ENCODE measurements around the gene JARID2.
"Not testable (repeated sequence)": the region's sequence is repeated elsewhere in the genome, so short reads cannot be mapped to it uniquely, and the experiment has no call there.

JARID2 gene

GRCh38 chr6:15316754-15317153, 70.9 kb downstream of the JARID2 start:
- DNase-seq = no peak

- no peak for DNase-seq
Observed at GRCh38 chr6:15317251-15317650, 71.4 kb downstream of the JARID2 start.

- no peak for DNase-seq
Observed at GRCh38 chr6:15317934-15318902, 72.3 kb downstream of the JARID2 start.

GRCh38 chr6:15319677-15320076, 73.8 kb downstream of the JARID2 start:
- DNase-seq = no peak

- DNase-seq = no peak
Observed at GRCh38 chr6:15320693-15321092, 74.8 kb downstream of the JARID2 start.

GRCh38 chr6:15322184-15322583, 76.3 kb downstream of the JARID2 start:
- no peak for DNase-seq

DNA sequence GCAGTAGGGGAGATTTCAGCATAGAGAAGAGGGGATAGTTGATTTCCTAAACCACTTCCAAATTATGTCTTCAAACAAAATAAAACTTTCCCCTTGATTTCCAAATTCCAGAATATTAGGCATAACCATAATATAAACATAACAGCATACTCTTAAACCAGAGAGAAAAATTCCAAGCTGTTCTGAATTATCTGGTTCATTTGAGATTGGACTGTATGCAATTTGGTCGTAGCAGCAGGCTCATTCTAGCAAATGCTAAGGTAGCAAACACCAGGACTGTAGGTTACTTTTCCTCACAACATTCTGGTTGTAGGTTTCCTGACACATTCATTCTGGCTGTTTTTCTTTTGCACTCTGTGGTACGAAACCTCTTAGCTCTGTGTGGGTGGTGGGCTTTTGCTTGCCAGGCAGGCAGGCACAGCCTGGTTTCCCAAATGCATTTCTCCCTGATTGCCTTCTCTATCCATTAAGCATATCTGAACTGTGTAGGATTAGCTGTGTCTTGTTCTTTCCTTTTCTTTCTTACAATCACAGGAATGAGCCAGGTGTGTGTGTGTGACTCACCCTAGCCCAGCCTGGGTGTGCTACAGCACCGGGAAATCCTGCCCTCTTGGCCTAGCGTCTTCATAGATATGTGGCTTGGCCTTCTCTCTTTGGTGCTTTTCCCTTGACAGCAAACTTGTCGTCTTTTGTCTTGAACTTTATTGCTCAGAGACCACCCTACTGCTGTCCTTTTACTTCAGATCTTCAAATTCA, 77.1 kb downstream of the JARID2 start:
- no peak for DNase-seq

- not testable (repeated sequence) for DNase-seq
Observed at GRCh38 chr6:15323611-15324010, 77.7 kb downstream of the JARID2 start.

DNA sequence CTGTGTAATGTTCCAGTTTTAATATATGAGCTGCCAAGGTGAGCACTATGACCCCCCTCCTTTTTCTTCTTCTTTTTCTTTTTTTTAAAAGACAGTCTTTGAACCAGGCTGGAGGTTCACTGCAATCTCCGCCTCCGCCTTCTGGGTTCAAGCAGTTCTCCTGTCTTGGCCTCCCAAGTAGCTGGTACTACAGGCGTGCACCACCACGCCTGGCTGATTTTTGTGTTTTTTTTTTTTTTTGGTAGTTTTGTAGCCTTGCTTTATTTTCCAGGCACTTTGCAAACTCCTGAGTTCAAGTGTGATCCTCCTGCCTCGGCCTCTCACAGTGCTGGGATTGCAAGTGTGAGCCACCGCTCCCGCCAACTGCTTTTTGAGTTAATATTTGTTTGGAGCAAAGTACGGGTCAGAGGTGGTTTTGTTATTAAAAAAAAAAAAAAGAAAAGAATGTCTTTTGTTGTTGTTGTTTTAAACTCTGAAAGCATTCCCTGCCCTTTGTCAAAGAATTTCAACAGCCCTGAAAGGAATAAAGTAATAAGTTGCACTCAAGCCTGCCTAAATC, 78.6 kb downstream of the JARID2 start:
- no peak for DNase-seq

GRCh38 chr6:15325540-15325955, 79.7 kb downstream of the JARID2 start:
- no peak for DNase-seq

DNA sequence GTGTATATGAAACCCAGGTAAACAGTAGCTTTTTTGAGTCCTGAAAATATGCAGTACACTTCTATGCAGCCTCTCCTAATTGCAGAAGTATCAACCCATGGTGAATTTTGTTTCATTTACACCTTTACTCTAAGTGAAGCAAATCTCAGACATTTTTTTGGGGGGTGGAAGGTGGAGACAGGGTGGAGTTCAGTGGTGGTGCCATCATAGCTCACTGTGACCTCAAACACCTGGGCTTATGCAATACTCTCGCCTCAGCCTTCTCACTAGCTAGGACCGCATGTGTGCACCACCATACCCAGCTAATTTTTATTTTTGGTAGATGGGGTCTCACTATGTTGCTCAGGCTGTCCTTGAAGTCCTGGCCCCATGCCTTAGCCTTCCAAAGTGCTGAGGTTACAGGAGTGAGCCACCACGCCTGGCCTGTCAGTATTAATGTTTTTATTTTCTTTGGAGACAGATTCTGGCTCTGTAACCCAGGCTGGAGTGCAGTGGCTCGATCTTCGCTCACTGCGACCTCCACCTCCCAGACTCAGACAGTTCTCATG, 80.3 kb downstream of the JARID2 start:
- DNase-seq = no peak

DNA sequence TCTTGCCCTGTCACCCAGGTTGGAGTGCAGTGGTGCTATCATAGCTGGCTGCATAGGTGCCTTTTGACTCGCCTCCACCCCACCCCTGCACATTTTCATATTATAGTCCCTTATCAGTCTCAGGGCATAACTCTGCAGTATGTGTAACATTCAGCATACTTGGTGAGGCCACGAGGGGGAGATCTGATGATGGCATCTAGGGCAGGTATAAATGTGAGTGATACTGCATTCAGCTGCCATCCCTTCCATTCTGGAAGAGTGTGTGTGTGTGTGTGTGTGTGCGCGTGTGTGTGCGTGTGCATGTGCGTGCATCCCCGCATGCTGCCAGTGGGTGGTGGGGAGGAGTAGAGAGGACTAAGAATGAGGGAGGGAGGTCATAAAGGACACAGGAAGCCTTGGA, 81.4 kb downstream of the JARID2 start:
- DNase-seq = no peak

- no peak for DNase-seq
Observed at GRCh38 chr6:15329197-15329671, 83.4 kb downstream of the JARID2 start.

DNA sequence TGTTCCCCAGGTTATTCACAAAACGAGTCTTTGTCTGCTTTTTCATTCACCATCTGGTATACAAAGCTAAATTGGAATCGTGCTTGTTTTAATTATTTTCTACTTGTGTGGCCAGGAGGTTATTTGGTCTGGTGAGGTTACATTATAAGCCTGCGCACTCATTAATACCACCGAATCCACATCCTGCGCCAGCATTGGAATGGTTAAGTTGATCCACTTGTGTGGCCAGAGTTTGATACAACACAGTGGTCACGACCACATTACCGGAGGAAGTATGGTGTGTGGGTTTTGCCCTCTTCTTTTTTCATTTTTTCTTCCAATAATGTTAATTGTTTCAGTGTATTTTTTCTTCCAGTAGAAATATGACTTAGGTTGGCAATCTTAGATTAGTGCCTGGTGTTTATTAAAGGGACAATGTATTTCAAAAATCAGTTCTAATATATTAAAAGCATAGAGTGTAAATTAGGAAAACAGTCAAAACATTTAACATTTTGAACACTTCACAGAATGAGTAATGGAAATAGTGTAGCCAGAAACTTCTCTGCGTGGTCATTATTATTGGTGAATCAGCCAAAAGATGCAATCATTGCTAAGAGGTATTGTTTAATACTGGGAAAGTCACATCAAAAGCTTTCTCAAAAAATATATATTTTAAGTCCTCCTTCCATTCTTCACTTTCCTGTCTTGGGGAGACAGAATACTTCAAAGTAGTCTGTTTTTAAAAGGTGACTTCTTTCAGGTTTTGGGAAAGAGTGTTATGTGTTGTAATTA, 84.5 kb downstream of the JARID2 start:
- no peak for DNase-seq

- no peak for DNase-seq
Observed at GRCh38 chr6:15331143-15331542, 85.3 kb downstream of the JARID2 start.

GRCh38 chr6:15331629-15332251, 85.9 kb downstream of the JARID2 start:
- DNase-seq = peak in 1 of 2 experiments; percentile 7

DNA sequence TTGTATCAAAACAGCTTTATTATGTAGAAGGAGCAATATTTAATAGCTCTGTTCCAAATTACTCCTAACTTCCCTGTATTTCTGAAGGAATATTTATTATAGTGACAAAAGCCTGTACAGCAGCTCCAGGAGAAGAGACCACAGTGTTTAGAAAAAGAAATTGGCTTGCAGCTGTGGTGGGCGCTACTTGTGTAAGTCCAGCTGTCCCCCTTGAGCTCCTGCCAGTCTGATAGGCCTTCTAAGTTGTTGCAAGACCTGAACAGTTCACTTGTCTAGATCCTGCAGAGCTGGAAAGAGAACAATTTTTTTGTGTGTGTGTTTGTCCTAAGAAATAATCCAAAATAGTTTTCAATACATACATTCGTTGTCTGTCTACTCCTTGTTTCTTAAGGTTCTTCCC, 86.6 kb downstream of the JARID2 start:
- peak in 1 of 2 experiments; percentile 41 for DNase-seq

GRCh38 chr6:15335385-15335784, 89.5 kb downstream of the JARID2 start:
- DNase-seq = no peak

DNA sequence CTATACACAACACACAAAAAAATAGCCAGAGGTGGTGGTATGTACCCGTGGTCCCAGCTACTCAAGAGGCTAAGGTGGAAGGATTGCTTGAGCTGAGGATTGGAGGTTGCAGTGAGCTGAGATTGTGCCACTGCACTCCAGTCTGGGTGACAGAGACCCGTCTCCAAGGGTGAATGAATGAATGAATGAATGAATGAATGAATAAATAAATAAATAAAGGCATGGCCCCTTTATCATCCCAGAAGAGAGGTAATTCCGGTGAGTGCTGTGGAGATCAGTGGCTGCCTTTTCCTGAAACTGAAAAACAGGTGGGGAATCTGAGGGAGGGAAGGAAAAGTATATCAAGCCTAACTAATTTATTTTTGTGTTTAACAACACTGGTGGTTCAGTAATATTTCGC, 90.0 kb downstream of the JARID2 start:
- DNase-seq = no peak

DNA sequence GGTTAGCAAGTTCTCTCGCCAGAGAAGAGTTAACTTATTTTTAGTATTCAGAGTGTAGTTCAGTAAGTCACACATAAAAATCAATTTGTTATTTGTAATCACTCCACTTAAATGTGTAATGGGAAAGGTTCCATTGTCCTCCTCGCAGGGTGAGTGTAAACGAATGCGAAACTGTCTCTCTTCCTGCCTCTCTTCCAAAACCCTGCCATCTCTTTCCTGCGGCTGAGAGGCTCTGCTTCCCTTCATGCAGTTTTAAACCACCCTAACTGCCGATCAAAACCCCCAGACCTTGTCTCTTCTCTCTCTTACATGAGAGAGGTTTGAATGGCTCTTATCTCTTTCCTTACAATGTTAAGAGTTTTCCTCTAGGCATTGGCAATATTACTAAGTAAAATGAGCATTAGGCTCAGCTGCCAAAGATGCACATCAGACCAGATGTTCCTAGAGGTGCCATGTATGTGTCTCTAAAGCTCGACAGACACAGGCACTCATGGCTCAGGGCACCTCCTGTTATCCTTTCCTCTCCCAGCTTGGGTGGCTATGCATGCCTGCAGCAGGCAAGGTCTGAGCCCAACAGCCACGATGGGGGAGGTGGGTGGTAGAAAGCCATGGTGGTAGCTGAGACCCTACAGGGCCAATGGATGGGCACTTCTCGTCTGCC, 91.2 kb downstream of the JARID2 start:
- peak in 1 of 2 experiments; percentile 39 for DNase-seq

DNA sequence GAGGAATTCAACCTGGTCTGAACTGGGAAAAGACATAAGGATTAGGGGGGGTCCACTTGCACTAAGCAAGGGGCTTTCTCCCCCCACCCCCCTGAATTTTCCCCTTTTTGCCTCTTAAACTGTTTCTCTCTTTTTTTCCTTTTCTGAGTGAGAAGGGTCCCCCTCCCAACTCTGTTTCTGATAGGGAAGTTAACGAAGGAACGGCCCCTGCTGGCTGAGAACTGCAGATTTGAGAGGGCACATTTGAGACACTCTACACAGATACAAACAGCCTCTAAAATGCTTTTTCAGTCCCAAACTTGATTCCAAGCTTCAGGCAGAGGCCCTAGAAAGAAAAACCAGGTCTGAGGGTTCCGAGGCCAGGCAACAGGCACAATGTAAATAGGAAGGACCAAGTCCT, 91.7 kb downstream of the JARID2 start:
- DNase-seq = no peak
